A673 (cell line): ENCODE results near the gene NMRAL1. TPM values are rescaled to one million over a fixed set of nuclear protein-coding genes. Genes with fewer than 3 reads are reported as not detected.

ENCODE experiments used
- BruUV-seq: library from RNA; stranded (reverse); fragments of 400-500 nt; replicated peaks from 2 replicates; lab custom pipeline; 2021; lab: Mats Ljungman, UMichigan
- CTCF ChIA-PET: fragments of 300-600 bp; sonication (Branson Sonifier 250); formaldehyde crosslinking; loops from one replicate; lab custom pipeline; 2022; ENCODE audit warnings: antibody characterized with exemption; lab: Charles Lee
- POLR2A ChIA-PET: fragments of 300-600 bp; sonication (Branson Sonifier 250); formaldehyde crosslinking; loops from one replicate; lab custom pipeline; 2022; ENCODE audit warnings: antibody characterized with exemption; ENCODE audit not compliant: low non-redundant PET; lab: Charles Lee
- DNase-seq: peaks from one replicate; pipeline ENCODE4 v3.0.0-alpha.2; 2015; ENCODE audit warnings: low spot score
- H3K27ac ChIP-seq: fragments of 200-600 bp; sonication (generic); 2 replicates; pipeline ENCODE4 v1.5.1; 2016; ENCODE audit warnings: mixed run types, low read depth, mild to moderate bottlenecking, mixed read lengths, antibody characterized with exemption, low read length; ENCODE audit not compliant: poor library complexity, severe bottlenecking
- H3K27me3 ChIP-seq: fragments of 200-600 bp; sonication (generic); replicated peaks from 2 replicates; pipeline ENCODE4 v1.6.1; 2017; ENCODE audit warnings: mixed run types, low read depth, mild to moderate bottlenecking, mixed read lengths, antibody characterized with exemption, low read length; ENCODE audit not compliant: insufficient read depth, poor library complexity
- H3K36me3 ChIP-seq: fragments of 200-600 bp; sonication (generic); 2 replicates; pipeline ENCODE4 v1.6.1; 2016; ENCODE audit warnings: mixed run types, mild to moderate bottlenecking, mixed read lengths, antibody characterized with exemption, low read length; ENCODE audit not compliant: insufficient read depth, poor library complexity, severe bottlenecking
- H3K4me1 ChIP-seq: fragments of 200-600 bp; sonication (generic); 2 replicates; pipeline ENCODE4 v1.6.1; 2017; ENCODE audit warnings: mixed run types, mild to moderate bottlenecking, mixed read lengths, antibody characterized with exemption, low read length; ENCODE audit not compliant: insufficient read depth, poor library complexity, severe bottlenecking
- H3K4me3 ChIP-seq: fragments of 200-600 bp; sonication (generic); 2 replicates; pipeline ENCODE4 v1.5.1; 2016; ENCODE audit warnings: low read depth, mixed run types, mild to moderate bottlenecking, mixed read lengths, low read length; ENCODE audit not compliant: poor library complexity, severe bottlenecking
- H3K9me3 ChIP-seq: fragments of 200-600 bp; sonication (generic); 2 replicates; pipeline ENCODE4 v1.6.1; 2016; ENCODE audit warnings: mixed run types, low read depth, mild to moderate bottlenecking, mixed read lengths, antibody characterized with exemption, low read length; ENCODE audit not compliant: poor library complexity, severe bottlenecking
- CTCF ChIP-seq: fragments of 300-800, 200-600 bp; sonication (generic); conservative IDR thresholded peaks from 2 replicates; pipeline ENCODE4 v1.5.1; 2017; ENCODE audit warnings: low read depth, mild to moderate bottlenecking, antibody characterized with exemption, low read length, moderate library complexity, mixed read lengths
- EZH2 ChIP-seq: fragments of 200-600 bp; sonication (generic); IDR thresholded peaks from 2 replicates; pipeline ENCODE4 v1.6.1; 2017; ENCODE audit warnings: borderline replicate concordance, low read depth, mild to moderate bottlenecking, mixed read lengths, antibody characterized with exemption, low read length; ENCODE audit not compliant: poor library complexity, severe bottlenecking
- intact Hi-C: fragments of 100-400 bp; cut with micrococcal nuclease; formaldehyde crosslinking; loops from one replicate; pipeline ENCODE4 v1.10.0; 2022; ENCODE audit not compliant: unreplicated experiment
- total RNA-seq: library from RNA; stranded (reverse); gene quantifications from 2 replicates; pipeline ENCODE4 v1.2.3, GENCODE V29; 2021

The NMRAL1 gene
- total RNA-seq, 1 experiment from 2014 or later = 85.8 TPM

GRCh38 chr16:4486126-4486893, 11.9 kb upstream of the NMRAL1 start:
- H3K27ac ChIP-seq = no peak overlapping the region
- no TSS peak for BruUV-seq
- intact Hi-C loops = no loop called here
- no peak for DNase-seq
- peaks cover 10% of the 10 kb centered on the region for H3K36me3 ChIP-seq
- ChIA-PET CTCF (interaction anchor here (0.6 kb wide), 1 partner anchor 26 kb away, joined by 11 read pairs; no protein-coding TSS in a partner anchor), POLR2A (no interaction called here)
- H3K4me1 ChIP-seq = no peaks in the 10 kb centered on the region
- no peaks in the 10 kb centered on the region for H3K9me3 ChIP-seq
- TF ChIP-seq CTCF = no peak
- no peak for TF ChIP-seq EZH2
- no peaks in the 10 kb centered on the region for H3K27me3 ChIP-seq
- H3K4me3 ChIP-seq = no peak overlapping the region

GRCh38 chr16:4481963-4482362, 7.5 kb upstream of the NMRAL1 start:
- BruUV-seq = no TSS peak
- no peak for DNase-seq
- intact Hi-C loops = no loop called here
- H3K4me1 ChIP-seq = peaks cover 7% of the 10 kb centered on the region
- no peak overlapping the region for H3K27ac ChIP-seq
- ChIA-PET CTCF (no interaction called here), POLR2A (no interaction called here)
- TF ChIP-seq EZH2 (no peak), CTCF (no peak)
- H3K9me3 ChIP-seq = no peaks in the 10 kb centered on the region
- H3K36me3 ChIP-seq = peaks cover 10% of the 10 kb centered on the region
- no peaks in the 10 kb centered on the region for H3K27me3 ChIP-seq
- H3K4me3 ChIP-seq = no peak overlapping the region

- Histone ChIP-seq H3K36me3 (peaks cover 10% of the 10 kb centered on the region), H3K9me3 (no peaks in the 10 kb centered on the region), H3K4me1 (peaks cover 7% of the 10 kb centered on the region), H3K27me3 (no peaks in the 10 kb centered on the region), H3K27ac (no peak overlapping the region), H3K4me3 (no peak overlapping the region)
- ChIA-PET CTCF (no interaction called here), POLR2A (no interaction called here)
- no peak for TF ChIP-seq EZH2
- no peak for TF ChIP-seq CTCF
- no peak for DNase-seq
- no TSS peak for BruUV-seq
- intact Hi-C loops = no loop called here
Measured at GRCh38 chr16:4481526-4481925, 7.1 kb upstream of the NMRAL1 start.
